HG03469 (cell line): ENCODE measurements around the gene DUSP9.

Experiments used
- ATAC-seq: cut with Tn5 transposase; IDR thresholded peaks from one replicate; pipeline ENCODE4 v1.9.1; 2021; ENCODE audit warnings: mild to moderate bottlenecking, moderate library complexity, moderate number of reproducible peaks; ENCODE audit not compliant: unreplicated experiment

The DUSP9 gene

DNA sequence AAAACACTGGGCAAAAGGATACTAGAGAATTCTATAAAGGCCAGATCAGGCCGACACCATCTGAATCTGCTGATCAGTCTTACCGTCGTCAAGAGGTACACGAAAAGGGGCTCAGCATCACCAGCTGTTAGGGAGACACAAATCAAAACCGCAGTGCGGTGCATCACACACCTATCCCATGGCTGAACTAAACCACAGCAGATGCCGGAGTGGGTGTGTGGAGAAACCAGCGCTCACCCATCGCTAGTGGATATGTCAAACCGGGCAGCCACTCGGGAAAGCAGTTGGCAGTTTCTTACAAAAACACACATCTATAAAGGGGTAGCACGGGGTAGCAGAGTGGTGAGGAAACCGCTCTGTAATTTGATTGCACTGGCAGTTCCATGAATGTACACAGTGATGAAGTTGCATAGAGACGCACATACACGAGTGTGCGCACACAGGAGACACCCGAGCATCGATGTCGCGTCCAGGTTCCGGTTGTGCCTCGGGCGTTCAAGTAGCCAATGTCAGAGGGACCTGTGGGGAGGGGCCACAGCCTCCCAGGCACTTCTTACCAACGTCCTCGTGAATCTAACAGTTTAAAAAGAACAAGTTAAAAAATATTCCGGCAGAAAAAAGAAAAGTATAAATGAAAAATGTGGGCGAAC, 24.9 kb upstream of the DUSP9 start:
- ATAC-seq: no peak

DNA sequence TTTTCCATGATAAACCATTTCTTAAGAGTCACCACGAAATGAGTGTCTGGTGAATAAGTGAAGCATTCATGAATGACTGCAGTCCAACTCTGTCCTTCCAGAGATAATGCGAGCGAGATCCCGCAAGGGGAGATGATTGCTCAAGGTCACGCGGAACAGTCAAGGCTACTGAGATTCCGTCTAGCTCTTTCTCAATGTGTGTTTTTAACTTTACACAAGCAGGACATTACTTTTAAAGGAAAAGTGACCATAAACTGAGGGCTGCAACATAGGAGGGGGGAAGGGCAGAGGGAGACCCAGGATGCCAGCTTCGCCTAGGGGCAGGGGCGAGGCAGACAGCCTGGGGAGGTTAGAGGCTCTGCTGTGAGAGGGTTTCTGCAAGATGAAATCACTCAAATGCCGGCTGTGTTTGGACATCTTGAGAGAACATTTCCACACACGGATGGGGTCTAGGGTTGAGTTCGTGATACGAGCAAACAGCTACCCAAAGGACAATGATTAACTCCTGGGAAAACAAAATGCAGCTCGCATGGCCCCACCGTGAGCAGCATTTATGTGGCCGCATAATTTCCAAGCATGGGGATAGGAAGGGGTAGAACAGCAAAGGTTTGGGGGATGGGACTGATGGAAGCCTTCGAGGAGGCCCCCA, 24.2 kb upstream of the DUSP9 start:
- ATAC-seq: no peak

DNA sequence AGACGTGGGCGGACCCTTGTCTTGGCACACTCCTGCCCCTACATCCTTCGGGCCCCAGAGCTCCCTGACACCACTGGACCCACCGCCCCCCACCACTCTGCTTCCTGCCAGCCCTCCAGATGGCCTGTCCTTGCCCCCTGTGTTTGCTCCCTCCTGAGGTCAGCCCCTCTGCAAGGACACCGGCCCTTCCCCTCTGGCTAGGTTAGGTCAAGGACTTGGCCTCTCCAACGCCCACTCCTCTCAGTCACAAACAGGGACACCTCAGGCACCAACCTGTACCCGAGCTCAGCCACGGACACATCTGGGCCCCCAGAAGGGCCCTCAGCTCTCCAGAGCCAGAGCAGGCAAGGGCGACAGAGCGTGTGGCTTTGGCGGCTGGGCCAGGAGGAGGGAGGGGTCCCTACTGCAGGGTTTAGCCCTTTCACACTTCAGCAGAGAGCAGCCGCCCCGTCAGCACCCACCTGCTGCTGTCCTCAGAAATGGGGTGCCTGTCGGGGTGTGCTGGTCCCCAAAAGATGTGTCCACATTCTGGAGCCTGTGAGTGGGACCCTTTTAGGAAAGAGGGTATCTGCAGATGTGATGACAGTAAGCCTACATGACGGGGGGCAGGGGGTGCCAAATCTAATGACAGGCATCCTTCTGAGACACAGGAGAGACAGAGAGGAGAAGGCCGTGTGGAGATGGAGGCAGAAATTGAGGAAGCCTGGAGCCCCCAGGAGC, 23.5 kb upstream of the DUSP9 start:
- no peak for ATAC-seq

DNA sequence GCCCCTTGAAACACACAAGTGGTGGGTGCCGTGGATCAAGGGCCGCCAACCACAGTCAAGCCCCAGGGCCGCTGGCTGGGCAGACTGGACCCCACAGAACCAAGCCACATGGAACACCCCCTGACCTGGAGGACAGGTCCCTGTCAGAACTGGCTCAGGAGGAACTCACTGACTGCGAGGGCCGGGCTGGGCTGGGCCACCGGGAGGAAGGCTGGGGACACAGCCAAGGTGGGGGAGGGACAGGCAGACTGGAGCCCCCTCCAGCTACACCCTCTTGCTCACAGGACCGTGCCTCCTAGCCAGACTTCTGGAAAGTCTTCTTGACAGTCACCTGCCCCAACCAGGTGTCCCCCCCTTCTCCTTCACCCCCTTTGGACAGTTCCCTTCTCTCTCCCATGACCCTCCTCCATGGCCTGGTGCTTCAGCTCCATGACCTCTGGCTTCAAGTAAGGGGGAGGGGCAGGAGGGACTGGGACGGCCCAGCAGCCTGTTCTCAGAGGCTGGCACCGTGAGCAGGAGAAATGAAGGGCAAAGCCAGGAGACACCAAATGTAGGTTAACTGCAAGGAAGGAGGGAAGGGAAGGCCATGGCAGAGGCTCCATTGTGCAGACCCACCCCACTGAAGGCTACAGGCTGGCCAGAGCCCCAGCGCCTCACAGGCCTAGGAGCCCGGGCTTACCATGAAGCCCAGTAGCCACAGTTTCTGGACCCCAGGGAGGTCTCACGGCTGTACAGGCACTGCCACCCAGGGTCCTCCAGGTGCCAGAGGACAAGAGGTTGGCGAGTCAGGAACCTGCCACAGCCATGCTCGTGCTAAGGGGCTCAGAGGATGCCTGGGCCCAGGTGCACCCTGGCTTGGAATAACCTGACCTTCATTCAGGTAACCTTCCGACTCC, 22.6 kb upstream of the DUSP9 start:
- ATAC-seq: no peak

DNA sequence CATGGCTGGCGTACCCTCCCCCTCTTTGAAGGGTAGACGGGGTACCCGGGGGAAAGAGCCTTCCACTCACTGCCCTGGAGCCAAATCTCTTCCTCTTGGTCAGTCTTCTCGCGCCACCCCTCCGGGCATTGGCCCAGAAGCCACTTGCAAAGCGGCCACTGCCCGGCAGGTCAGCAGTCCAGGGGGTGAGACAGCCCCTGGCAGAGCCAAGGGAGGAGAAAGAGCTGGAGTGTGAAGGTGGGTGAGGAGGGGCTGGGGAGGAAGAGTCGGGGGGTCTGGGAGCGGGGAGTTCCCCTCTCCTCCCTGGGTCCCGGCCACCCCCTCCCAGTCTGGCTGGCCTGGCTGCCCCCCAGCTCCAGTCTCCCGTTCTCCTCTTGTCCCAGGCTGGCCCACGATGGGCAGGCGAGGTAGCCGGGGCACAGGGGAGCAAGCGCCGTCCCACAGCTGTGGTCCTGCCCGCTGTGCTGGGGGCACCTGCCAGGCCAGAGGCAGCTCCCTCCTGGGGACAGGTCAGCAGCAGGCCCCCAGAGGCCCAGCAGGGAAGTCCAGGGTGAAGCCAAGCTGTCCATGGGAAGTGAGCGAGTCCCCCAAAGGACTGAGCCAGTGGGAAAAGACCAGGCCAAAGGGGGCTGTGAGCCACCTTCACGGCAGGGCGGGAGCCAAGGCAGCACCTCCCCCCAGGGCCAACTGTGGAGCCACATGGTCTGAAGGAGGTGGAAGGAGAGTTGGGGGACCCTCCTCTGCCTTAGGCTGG, 21.6 kb upstream of the DUSP9 start:
- no peak for ATAC-seq

DNA sequence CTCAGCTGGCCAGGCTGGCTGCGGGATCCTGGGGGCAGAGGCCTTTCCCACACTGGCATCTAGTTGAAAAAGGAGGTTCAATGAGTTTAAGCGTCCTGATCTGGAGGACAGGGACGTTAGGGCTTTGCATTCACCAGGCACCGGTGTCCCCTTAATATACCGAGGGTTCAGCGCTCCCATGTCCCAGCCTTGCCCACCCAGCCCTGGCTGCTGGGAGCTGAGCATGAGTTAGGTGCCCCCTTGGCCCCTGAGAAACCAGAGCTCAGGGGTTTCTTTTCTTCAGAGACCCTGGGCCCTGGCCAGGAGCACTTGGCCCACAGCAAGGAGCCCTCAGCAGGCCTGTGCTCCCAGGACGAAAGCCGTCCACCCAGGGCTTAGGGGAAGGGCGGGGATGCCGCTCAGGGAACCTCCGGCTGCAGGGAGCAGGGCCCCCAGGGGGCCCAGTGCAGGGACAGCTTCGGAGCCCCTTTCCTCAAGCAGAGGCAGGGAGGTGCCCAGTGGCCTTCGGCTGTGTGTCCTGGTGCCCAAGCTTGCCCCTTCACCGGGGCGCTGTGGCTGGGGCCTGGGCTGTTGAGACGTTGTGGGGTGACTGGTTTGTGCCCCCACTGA, 20.9 kb upstream of the DUSP9 start:
- ATAC-seq: no peak

DNA sequence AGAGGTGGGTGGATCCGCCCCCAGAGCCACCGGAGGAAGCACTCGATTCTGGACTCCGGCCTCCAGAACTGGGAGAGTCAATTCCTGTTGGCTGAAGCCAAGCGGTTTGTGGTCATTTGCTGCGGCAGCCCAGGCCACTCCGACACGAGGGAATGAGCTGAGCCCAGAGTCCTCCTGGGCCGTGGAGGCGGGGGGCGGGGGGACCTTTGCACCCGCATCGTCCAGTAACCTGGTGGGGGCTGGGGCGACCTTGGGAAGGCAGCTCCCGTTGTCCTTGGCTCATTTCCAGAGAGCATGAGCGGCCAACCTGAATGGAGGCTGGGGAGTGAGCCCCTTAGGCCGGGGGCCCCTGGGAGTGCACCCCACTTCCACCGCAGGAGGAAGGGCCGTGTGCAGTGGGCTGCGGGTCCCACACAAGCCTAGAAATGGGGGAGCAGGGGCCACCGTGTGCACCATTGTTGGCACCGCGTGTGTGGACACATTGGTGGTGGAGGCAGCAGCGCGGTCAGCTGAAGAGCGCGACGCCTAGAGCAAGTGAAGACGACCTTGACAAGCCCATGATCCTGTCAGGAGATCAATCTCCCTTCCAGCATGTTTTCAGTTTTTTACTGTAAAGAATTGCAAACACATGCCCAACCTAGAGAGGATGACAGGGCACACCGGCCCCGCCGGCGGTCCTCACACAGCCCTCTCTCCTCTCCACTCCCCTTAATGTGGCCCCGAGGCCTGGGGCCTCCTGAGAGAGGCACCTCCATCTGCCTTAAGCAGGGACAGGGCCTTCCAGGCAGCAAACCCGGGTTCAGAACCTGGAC, 19.9 kb upstream of the DUSP9 start:
- ATAC-seq: no peak

DNA sequence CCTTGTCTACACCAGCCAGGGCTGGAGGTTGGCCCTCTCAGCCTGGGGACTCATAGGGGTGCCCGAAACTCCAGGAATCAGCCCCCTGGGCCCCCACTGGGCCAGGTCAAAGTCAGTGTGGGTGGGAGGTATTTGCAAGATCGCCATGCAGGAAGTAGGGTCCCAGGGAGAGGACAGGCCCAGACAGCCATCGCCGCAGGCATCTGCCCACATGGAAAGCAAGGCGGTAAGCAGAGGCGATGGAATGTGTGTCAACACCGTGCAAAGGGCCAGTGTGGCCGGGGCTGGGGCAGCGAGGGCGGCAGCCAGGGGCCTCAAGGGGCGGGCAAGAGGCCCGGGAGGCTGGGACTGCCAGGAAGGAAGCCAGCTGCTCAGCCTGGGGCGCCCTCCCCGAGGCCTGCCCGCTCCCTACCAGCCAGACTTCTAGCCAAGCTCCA, 19.3 kb upstream of the DUSP9 start:
- ATAC-seq: no peak

DNA sequence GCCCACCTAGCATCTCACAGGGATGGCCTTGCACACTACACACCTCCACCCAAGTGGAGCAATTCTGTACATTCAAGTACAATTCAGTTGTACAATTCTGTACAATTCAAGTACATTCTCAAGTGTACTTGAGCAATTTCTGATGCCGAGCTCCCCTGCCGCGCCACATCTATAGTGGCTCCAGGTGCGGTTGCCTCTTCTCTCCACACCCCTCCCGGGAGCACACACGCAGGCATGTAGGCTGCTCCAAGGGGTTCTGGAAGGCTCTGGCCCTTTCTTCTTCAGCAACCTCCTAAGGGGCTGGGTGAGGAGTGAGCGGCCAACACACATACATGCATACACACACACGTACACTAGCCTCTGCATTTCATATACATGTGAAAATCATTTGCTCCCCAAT, 18.9 kb upstream of the DUSP9 start:
- no peak for ATAC-seq

DNA sequence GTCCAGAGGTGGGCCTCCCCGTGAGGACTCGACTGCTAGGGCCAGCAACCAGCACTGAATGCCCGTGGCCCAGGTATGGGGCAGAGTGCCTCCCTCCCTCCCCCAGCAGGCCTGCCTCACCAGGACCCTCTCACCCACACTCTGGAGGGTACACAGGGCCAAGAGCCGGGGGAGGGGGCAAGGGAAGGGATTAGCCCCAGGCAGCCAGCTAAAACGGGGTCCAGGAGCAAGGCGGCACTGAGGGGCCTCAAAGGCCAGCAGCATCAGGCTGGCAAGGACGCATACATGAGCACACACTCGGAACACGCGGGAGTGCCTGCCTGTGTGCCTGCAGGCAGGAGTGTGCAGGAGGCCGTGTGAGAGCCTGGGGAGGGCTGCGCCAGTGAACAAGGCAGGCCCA, 18.3 kb upstream of the DUSP9 start:
- ATAC-seq: no peak

DNA sequence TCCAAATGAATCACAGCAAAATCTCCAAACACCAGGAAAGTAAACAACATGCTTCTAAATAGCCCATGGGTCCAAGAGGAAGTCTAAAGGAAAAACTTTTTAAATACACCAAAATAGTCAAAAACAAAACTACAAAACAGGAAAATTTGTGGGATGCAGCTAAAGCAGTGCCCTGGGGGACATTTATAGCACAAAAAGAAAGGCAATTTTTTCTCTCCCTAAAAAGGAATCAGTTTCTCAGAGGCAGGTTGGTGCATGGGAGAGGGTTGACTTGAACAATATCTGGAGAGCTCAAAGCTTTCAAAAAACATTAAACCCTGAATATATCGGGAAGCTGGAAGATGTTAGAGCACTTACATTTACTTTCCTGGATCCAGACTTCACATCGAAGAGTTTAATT, 15.7 kb upstream of the DUSP9 start:
- no peak for ATAC-seq

DNA sequence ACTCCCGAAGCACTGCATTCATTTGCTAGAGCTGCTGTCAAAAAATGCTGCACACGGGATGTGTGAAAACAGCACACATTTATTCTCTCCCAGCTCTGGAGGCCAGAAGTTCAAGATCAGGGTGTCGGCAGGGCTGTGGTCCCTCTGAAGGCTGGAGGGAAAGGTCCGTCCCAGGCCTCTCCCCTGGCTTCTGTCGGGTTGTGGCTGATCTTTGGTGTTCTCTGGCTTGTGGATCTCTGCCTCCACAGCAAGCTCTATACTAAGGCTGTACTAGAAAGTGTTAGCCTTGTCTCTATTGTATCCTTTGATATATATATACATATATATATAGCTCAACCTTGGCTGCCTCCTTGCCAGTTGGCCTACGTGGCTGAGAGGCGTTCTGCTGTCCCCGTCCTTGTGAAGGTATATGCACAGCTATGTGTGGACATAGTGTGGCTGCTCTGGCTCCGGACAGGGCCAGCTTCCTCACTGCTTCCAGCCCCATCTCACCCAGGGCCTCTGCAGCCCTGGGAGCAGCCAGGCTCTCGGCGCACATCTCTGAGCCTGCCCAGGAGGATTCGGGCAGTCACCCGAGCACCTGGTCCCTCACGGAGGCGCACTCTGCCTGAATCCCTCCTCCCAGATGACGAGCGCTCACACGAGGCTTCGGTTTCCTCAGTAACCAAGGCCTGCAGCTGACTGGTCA, 15.0 kb upstream of the DUSP9 start:
- ATAC-seq: no peak

DNA sequence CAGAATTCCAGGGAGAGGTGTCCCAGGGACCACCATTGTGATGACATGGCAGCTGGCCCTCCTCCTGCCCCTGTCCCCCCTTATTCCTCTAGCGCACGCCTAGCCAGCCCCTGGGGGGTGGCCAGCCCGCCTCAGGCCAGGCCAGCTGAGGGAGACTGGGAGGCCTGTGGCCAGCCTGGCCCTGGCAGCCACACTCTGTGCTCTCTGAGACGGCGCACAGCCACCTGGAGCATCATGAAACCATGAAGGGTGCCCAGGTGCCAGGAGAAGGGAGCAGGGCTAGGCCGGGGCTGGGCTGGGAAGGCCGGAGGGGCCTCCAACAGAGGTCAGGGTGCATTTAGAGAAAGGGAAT, 14.4 kb upstream of the DUSP9 start:
- ATAC-seq: no peak

DNA sequence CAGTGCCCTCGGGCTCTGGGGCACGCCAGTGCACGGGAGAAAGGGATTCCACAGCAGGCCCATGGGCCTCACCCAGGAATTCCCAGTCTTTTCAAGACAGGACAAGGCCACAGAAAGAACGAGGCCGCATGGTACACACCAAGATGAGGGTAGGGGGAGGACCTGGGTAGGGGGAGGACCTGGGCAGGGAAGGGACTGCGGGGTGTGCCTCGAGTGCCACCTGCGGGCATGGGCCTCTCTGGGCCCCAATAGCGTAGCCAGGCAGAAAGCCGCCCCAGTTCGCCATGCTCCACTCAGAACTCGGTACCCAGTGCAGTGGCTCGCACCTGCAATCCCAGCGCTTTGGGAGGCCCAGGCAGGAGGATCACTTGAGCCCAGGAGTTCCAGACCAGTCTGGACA, 14.0 kb upstream of the DUSP9 start:
- ATAC-seq: no peak

DNA sequence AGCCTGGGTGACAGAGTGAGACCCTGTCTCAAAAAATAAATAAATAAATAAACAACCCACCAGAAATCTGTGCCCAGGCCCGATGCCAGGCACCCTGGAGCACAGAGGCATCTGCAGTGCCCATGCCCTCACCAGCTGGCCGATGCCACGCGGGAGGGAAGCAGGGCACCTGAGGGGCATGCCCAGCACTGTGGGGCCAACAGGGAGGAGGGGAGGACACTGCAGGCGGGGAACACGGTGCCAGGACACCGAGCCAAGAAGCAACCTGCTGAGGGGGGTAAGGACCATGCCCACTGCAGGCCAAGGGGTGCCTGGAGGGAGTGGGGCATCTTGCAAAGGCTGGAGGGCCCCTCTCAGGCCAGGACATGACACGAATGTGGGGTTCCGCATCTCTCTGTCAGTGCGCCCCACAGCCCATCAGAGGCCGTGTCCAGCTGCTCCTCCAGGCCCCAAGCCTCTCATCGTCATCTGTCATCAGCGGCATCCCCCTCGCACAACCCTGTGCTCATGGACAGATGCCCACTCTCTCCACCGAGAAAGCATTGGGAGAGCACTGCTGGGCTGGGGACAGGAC, 13.3 kb upstream of the DUSP9 start:
- ATAC-seq: no peak

DNA sequence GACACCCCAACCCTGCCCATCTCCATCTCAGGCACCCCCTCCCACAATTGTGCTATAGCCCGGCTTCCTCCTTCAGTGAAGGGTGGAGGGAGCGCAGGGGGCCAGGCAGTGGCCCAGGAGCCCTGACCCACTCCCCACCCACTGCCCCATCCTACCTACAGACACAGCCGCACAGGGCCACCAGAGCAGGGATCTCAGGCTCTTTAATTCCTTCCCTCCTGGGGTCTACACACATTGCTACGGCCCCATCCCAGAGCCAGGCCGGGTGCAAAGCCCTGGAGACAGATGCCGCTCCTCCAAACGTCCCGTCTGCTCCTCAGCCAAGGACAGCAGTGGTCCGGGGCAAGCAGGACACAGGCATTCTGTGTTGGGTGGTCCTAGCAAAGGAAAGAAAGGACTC, 12.8 kb upstream of the DUSP9 start:
- ATAC-seq: no peak

DNA sequence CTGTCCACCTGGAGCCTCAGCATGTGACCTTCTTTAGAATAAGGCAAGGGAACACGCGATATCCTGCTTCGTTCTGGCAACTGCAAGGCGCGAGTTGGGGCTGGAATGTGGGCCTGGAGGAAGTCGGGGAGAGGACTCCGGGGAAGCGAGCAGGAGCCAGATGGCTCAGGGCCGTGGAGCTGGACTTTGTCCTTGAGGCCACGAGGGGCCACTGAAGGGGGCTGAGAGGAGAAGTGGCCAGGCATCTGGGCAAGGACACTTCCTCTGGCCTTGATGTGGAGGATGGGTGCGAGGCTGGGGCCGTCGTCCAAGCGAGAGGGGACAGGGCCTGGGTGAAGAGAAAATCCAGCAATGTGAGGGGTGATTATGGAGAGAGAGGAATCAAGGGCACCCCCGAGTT, 12.2 kb upstream of the DUSP9 start:
- ATAC-seq: no peak

DNA sequence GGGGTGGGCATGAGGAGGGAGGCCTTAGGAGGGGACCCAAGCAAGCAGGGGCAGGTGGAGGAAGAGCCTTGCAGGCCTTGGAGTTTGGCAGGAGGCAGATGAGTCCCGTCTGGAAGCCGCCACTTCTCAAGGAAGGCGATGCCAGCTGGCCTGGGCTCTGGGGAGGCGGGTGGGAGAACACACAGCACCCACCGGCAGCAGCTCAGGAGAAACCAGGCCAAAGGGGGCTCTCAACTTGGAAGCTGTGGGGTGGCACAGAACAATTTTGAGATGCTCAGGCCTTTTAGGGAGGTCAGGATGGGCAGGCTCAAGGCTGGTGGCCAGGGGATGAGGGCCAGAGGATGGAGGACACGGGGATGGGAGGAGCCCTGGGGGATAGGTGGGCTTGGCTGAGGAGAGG, 11.6 kb upstream of the DUSP9 start:
- ATAC-seq: no peak
